HG03565 (cell line): ENCODE results near the gene WNT7B.
"Not testable (repeated sequence)": the region's sequence is repeated elsewhere in the genome, so short reads cannot be mapped to it uniquely, and the experiment has no call there.

Source experiments
- ATAC-seq: cut with Tn5 transposase; IDR thresholded peaks from one replicate; pipeline ENCODE4 v1.9.1; 2021; ENCODE audit warnings: mild to moderate bottlenecking, moderate library complexity; ENCODE audit not compliant: unreplicated experiment

The WNT7B gene

DNA sequence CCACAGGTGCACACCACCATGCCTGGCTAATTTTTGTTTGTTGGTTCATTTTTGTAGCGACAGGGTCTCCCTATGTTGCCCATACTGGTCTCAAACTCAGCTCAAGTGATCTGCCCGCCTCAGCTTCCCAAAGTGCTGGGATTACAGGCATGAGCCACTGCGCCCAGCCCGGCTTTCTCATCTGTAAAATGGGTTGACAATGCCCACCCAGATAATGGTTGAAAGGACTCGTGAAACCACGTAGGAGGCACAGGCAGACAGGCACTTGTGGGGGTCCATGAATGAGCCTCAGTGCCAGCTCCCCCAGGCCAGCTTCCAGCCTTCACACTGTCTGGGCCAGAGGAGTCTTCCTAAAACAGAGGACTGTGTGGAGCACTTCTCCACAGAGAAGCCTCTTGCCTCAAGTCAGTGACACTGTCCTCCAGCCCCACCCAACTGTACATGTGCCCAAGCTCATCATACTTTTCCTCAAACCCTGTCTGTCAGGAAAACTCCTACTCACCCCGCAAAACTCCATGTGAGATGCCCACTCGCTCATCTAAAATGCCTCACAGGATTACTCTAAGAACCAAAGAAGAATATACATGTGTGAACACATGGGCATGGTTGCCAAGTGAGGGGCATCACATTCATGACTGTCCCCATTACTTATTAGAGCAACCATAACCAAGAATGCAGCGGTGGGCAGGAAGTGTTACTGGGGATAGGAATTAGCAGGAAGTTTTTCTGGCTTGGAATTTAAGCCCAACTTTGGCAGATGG is 32.1 kb upstream of the WNT7B start:
- no peak for ATAC-seq

DNA sequence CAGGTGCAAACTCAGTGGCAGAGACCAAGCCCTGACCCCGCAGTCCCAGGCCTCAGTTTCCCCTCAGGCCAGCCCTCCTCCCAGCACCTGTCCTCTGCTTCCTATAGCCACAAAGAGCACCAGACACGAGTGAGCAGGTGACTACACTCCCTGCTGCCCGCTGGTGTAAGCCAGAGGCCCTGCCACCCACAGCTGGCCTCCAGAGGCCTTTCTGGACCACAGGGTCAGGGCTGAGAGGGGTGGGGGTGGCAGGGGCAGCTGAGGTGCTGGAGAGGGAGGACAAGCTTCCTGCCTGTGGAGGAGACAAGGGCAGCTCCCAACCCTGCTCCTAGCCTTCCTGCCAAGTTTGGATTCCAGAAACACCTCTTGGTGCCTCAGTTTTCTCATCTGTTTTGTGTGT is 31.3 kb upstream of the WNT7B start:
- ATAC-seq: no peak

DNA sequence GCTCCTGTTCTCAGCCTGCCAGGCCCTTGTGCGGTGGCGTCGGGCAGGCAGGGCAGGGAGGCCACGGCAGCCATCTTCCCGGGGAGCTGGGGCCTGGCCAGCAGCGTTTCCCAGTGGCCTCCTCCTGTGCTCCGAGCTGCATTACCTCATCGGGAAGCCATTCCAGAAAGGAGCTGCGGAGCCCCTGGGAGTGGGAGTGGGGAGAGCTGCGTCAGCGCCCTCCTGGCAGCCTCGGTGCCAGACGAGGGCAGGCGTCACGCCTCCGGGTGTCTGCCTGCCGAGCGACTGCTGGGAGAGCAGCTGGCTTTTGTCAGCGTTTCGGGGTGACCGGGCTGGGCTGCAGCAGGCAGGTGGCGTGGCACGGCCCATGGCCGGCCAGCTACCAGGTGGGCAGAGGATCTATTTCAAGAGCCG is 30.9 kb upstream of the WNT7B start:
- no peak for ATAC-seq

DNA sequence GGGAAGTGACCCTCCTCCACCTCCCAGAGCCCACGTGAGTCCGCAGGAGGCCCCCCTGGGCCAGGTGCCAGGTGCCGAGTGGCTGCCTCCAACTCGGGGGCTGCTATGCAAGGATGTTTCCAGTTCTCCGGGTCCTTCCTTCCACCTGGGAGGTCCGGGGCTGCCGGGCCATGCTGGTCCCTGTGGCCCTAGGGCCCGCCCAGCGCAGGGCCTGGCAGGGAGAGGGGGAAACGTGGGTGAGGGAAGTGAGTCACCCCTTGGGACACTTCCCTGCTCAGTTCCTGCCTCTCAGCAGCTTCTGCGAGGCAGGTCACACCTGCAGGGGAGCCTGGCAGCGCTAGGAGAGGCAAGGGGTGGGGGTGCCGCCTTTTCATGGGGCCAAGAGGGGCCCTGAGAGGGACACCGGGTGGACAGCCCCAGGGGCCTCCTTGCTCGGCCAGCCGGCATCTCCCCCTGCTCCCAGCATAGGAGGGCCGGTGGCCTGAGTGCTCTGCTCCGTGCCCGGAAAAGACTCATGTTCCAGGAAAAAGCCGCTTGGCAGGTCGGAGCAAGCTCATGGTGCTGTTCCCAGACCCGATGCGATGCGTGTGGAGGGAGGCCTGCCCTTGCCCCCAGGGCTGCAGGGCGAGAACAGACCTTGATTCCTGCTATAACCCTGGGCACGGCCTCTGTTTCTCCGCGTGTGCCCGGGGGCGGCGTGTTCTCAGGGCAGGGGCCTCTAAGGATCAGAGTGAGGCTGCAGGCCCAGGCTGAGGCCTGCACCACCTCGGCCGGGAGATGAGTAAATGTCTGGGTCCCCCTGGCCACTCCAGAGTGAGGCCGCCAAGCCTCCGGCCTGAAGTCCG is 30.3 kb upstream of the WNT7B start:
- no peak for ATAC-seq

DNA sequence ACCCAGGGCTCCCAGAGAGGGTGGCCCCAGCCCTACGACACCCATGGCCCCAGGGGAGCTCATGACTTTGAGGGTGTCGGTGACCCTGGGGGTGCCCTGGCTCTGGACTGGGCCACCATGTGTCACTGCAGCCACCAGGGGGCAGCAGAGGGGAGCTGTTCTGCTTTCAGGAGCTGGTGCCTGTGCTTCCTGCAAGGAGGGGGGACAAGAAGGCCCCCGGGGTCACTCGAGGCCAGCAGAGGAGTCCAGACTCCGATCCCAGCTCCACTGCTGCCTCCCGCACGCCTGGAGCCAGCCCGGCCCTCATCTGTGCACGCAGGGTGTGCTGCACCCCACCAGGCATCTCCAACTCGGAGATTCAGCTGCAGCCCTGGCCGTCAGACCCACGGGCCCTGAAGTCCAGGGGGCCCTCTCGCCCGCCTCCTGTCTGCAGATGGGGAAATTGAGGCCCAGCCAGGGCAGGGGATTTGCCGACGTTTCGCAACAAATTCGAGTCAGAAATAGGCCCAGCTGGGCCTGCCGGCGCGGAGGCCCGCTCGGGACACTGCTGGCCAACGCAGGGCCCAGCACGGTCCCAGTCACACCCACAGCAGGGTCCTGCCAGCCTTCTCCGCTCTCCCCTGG is 29.5 kb upstream of the WNT7B start:
- ATAC-seq: no peak

DNA sequence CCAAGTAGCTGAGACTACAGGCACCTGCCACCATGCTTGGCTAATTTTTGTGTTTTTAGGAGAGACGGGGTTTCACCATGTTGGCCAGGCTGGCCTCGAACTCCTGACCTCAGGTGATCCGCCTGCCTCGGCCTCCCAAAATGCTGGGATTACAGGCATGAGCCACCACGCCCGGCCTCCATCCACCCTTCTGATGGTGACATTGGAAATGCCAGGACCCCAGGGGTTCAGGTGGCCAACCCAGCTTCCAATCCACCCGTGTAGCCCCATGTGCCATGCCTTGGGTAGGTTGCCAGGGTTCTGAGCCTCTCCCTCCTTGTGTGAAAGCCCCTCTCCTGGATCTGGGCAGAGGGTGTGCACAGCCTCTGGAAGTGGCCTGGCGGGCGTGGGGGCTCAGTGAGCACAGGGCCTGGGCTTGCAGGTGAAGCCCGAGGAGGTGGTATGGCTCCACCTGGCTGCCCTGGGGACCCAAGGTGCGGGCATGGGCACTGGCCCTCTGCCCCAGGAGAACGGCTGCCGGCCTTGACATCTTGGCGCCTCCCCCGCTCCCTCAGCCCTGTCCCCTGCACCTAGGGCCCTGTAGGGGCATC is 28.2 kb upstream of the WNT7B start:
- ATAC-seq: not testable (repeated sequence)

DNA sequence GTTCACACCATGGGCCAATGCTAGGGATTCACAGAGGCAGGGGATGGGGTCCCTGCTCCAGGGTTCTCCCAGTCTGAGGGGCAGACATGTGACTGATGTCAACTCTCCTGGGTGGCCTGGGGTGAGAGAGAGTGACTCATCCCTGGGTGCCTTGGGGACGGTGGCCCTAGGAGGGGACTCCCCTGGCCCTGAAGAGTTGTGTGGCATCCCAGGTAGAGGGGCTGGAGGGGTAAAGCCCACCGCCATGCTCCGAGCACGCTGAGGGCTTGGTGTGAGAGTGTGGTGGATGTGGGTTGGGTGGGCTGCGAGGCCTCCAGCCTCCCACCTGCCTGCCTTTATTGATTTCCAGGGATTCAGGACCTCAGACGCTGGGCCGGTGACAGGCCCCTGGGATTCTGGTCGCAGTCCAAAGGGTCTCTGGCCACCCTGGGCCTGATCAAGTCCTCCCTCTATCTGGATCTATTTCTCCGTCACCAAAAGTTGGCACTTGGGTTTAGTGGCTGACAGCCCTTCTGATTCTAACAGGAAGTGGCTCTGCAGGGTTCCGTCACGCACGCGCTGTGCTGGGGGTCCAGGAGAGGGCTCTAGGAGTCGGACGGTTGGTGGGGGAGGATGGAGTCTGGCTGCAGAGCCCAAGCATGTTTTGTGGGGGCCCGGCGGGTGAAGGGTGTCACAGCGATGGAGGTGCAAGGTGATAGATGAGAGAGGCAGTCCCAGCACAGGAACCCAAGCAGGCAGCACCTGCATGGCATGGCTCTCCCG is 27.3 kb upstream of the WNT7B start:
- no peak for ATAC-seq

DNA sequence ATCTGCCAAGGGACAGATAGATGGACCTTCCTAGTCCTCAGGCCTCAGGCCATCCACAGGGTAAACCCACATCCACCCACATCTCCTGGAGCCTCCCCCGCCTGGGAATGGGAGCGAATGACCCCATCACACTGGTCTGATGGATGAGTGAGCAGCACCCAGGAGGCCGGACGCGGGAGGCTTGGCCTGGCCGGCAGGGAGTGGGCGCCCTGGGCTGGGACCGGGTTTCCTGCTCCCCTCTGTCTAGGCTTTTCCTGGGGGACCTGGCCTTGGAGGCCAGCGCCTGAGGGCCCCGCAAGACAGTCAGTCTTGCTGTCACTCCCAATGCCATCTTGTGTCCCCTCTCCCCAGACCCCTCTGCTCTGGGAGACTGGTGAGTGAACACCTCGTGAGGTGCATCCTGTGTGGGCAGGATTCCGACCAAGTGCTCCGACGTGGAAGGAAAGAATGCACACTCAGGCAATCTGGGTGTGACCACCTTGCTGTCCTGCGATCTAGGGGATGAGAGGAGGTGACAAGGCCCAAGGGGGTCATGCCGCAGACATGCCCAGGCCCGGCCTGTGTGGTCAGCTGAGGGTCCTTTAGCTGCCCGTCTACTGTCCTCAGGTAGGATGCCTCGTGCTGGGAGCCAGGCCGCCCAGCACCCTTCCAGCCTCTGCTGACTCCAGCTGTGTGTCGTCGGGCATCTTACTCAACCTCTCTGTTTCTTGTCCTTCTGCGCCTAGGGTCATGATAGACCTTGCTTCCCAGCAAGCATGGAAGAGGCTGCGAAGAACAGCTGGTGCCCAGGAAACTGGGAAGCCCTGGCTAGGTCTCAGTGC is 26.5 kb upstream of the WNT7B start:
- no peak for ATAC-seq

DNA sequence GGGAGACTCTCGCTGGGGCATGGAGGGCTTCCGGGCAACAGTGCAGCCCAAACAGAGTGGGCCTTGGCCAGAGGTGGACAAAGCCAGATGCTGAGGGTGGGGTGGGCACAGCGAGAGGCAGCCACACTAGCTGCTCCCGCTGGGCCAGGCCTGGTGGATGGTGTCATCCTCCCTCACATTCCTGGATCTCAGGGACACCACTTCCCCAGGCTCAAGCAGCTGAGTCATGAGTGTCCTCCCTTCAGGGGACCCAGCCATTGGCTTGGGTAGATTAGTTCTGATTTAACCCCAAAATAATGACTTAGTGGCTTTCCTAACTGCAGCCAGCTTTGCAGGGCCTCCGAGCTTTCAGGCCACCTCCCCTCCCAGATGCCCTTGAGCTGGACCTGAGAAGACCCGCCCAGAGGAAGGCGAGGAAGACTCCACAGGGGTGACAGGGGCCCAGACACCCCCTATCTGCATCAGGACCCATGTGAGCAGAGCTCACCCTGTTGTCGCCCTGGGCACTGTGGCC is 25.9 kb upstream of the WNT7B start:
- no peak for ATAC-seq

DNA sequence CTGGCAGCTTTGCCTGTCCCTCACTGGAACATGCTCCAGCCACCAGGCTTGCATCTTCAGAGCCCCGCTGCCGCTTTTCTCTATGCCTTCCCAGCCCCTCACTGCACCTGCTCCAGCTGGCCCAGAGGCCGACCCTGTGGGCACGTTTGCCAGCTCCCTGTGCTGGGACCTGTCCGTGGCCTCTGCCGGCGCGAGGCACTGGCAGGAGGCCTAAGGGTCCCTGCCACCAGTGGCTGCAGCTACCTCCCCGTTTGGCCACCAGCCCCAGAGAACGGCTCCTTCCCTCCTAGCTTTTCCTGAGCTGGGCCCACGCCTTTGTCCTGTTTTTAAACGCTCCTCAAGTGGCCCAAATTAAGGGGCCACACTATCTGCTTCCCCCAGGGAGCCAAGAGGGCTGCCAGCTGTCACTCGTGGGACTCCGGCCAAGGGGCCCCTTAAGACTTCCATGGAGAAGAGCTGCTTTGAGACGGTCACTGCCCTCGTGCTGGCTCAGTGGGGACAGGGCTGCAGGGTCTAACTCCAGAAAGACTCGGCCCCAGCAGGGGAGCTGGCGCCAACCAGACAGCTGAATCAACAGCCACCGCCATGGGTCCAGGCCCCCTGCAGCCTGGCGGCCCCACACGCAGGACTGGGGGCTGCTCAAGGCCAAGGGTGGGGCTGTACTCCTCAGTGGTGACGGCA is 24.6 kb upstream of the WNT7B start:
- no peak for ATAC-seq

DNA sequence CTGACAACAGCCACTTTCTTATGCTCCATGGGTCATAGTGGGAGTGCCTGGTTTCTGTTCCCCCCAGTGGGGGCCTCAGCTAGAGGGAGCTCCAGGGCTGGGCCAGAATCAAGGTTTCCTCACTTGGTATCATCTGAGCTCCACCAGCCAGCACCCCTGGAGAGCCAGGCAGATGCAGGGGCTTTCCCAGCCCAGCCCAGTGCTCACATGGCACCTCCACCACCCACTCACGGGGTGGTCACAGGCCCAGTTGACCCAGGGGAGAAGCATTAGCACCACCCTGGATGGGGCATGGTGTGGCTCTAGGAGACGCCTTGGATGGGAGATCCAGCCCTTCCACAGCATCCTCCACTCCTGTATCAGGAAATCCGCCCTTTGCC is 24.1 kb upstream of the WNT7B start:
- no peak for ATAC-seq

DNA sequence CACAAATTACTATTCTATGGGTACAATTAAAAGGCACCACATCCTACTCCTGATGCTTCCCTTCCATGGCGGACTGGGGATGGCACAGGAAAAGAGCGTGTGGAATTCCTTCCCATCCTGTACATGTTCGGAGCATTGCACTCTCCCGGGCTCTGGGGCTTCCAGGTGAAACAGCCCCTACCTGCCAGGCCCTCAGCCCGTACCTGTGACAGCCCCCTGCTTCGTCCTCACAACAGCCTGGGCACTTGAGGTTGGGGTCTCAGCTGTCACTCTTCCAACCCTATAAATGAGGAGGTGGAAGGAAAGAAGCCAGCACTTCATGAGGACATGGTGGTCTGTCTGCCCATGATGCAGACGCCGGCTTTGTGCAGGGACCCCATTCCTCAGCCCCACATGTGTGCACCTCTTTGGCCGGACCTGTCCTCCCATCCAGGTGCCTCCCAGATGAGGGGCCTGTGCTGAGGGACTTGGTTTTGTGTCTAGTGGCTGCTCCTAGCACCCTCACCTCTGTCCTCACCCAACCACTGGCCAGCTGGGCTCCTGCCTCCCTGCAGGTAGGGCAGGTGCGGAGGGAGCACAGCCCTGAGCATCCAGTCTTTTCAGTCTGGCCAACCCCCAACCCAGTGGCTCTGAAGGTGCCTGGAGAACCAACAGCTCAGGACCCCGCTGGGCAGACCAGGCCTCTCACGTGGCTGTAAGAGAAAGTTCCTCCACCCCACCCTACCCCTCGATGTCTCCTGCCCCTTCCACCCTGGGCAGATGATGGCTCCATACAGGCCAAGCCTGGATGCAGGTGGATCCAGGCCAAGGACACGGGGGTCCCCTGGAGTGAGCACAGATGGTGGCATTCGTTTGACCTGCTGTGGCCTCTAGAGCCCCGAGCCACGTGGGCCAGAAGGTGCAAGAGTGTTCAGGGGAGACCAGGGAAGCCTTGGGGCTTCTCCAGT is 23.4 kb upstream of the WNT7B start:
- ATAC-seq: no peak

DNA sequence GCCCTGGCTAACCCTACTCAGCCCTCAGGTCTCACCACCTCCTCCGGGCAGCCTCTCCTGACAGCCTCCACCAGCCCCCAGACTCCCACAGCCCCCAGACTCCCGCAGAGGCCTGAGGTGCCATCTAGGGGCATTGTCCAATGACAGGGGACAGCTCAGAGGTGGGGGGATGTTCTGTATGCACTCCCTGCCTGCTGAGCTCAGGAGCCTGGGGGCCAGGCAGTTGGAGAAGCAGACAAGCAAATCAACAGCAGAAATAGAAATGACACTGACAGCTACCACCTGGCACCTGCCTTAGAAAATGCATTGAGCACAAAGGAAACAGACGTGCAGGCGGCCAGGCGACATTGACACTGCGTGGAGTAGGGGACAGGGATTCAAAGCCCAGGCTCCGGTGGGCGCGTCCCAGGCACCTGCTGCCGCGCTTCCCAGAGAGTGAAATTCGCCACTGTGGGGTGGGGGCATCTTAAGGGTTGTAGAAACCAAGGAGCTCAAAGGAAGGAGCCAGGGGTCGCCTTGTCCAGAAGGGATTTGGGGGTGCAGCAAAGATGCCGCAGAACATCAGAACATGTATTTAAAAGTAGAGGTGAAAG is 22.5 kb upstream of the WNT7B start:
- no peak for ATAC-seq

DNA sequence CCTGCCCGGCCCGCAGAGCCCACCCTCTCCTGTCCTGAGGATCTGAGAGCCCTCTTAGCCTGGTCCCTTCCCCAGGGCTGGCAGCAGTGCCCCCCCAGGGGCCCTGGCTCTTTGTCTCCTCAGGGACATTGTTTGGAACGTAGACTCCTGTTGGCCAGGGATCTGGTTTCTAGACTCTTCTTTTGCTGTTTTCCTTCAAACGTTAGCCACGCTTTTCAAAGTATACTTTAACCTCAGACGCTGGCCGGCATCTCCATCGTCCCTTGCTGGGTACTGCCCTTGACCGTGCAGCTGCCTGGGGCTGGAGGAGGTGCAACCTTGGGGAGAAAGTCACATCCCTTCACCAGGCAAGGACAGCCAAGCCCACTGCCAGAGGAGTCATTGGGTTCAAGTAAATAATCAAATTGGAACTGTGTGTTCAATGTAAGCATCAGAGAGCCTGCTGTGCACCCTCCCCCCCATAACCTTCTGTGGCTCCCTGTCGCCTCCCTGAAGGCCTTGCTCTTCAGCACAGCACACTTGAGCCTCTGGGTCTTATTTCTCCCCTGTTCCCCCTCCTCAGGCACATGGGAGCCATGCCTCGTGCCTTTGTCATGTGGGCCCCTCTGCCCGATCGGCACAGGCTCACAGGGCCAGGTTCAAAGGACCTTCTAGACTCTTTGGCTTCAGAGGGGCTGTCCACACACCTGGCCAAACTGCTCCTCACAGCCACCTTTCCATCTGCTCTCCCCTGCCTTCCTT is 21.8 kb upstream of the WNT7B start:
- ATAC-seq: no peak

DNA sequence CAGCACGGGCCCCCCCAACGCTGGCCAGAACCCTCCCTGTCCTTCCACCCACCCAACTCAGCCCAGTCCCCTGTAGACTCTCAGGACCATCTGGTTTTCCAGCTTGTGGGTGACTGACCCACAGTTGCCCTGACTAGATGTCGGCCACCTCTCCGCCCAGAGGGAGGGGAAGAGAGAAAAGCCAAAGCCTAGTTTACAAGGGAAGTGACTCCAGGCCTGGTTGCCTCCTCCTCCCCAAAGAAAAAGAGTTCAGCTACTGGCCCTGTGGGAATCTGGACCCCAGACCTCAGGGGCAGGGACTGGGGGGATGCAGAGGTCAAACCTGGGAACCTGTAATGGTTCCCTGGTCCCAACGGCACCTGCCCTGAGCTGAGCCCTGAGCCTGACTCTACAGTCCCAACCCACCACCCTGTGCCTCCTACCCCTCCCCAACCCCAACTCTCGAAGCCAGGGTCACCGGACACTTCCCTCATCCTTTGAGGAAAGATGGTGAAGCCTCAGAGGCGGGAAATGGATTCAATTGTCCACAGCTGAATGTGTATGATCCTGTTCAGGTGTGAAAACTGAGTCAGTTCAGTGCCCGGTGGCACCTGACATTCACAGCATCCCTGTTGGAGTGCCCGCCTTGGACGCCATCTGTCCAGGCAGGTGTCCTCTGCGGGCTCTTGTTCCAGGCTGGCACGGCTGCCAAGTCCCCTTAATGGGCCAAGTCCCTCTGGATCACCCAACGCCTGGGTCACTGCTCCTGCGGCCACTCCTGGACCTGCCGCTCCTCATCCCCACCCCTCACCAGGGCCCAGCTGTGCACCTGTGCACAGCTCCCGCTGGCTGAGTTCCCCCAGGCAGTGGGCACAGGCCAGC is 21.0 kb upstream of the WNT7B start:
- no peak for ATAC-seq
